Cerebellar cortex (tissue), 1 donor: Measurements from ENCODE around the gene LPO.

ENCODE experiments used
- DNase-seq: peaks from one replicate; pipeline ENCODE4 v3.0.0-alpha.2; 2015; ENCODE audit warnings: low spot score

LPO gene

DNA sequence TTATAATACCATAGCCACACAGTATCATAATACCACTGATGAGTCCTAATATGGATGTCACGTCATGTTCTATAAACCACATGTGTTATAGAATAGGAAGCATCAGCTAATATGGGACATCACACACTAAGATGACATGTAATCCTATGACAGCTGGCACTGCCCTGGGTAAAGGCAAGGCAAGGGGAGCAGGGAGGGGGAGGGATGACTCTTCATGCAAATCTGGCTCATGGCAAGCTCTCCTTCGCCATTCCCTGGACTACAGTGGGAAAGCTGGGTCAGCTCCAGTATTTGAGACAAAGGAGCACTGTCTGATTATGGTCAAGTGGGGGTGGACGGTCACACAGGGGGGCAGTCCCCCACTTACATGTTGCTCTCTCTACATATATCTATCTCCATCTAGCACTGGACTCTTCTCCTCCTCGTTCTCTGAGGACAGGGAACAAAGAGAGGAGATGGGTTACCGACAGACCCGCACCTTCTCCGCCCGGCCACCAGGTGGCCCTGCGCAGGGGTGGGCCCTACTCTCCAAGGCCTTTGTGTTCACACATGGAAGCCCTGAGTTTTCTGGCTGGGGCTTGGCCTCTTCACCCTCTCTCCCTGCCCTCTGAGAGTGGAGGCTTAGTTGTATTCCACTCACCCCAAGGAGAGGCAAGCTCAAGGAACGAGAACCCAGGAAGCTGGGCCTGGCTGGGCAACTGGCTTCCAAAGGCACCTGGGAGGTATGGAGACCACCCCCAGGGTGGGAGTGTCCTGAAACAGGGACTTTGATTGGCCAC is 65.8 kb downstream of the LPO start:
- peak; percentile 38 for DNase-seq

DNA sequence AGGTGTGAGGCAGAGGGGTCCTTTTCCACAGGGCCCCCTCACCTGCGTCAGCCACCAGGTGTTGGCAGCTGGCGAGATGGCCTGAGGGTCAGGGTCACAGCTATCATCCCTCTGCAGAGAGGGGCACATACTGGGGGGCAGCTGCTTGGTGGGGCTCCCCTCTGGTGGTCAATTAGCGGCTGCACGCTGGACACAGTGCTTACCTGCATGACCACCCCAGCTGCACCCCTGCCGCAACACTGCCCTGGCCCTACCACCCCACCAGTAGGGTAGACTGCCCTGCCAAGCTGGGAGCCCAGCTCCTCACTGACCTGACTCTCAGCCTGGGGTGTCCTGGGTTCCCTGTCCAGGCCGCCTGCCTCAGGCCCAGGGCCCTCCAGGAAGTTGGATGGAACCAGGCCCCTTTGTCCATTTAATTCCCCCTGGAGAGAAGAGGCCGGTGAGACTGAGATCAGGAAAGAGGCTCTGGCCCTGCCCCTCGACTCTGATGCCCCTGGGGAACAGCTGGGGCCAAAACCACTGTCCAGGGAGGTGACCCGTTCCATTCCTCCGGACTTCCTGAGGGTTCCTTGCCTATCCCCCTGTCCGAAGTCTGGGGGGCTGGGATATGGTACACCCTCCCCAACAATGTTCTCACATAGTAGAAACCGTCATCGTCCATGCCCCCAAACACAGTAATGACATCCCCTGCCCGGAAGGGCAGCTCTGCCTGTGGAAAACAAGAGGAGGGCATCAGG is 66.5 kb downstream of the LPO start:
- DNase-seq, result no peak

DNA sequence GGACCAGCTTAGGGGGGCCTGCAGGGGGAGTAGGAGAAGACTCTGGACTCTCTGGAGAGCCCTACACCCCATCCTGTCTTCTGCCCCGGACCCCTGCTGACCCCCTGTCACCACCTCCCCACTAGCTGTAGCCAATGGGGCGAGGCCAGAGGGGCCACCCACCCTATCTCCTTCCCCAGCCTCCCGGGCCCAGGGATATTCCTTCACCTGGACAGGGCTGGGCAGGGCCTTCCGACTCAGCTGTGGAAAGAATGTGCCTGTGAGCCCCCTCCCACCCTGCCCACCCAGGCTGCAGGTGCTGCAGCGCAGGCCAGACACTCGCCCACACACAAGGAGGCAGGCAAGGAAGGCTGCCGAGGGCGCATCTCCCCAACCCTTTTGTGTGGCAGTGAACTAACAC is 67.2 kb downstream of the LPO start:
- DNase-seq, result no peak

DNA sequence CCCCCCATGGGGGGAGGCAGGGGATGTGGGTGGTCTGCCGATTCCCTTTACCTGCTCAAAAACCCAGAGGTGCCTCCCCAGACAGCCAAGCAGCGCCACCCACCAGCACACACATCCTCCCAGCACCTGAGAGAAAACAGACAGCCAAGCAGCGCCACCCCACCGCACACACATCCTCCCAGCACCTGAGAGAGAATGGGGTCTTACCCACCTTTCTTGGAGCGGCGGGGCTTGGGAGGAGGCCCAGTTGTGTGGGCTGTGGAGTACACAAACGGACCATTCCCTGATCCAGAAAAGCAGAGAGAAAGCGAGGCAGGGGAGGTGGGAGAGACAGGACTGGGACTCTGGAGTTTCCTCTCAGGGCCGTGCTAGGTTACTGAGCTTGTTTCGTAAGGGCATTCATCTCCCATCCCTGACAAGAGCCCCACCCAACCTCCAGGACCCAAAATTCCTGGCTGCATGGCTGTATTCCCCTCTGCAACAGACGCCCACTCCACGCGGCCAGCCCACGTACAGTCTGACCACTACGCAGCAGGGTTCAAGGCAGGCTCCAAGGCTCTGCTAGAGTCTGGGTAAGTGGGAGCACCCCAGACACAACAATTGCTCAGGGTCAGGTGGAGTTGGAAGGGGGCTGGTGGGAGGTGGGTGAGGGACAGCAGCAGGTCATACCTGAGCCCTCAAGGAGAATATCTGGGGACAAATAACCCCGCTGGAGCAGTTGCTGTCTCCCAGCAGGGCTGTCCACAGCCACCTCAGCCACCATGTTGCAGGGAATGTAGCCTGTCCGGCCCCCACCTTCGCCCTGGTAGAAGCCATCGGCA is 68.0 kb downstream of the LPO start:
- no peak for DNase-seq

DNA sequence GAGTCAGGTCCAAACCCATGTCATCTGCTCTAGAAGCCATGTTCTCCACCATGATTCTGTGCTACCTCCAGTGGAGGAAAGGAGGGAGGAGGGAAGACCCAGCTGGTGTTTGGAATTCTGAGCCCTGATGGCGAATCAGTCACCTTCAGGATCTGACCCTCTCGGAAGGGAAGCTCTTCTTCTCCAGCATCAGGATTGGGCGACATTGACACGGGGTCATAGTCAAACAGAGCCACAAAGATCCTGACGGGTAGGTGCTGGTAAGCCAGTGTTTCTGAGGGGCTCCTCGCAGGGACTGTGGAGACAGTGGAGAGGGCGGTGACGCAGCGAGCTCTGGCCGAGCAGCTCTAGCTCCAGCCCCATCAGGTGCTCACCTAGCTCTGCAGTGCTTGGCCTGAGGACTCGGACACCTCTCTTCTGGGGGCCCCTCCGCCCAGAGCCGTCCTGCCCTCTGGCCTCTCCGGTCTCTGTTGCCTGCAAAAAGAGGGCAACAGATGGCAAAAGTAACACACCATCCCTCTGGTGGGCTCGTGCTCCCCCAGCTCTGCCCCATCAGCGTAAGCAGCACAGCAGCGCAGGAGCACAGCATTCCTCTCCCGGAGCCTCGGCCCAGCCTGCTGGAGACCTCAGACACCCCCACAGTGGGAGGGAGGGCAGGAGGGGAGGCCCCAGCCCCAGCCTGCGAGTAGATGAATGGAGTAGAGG is 69.2 kb downstream of the LPO start:
- DNase-seq, result no peak

DNA sequence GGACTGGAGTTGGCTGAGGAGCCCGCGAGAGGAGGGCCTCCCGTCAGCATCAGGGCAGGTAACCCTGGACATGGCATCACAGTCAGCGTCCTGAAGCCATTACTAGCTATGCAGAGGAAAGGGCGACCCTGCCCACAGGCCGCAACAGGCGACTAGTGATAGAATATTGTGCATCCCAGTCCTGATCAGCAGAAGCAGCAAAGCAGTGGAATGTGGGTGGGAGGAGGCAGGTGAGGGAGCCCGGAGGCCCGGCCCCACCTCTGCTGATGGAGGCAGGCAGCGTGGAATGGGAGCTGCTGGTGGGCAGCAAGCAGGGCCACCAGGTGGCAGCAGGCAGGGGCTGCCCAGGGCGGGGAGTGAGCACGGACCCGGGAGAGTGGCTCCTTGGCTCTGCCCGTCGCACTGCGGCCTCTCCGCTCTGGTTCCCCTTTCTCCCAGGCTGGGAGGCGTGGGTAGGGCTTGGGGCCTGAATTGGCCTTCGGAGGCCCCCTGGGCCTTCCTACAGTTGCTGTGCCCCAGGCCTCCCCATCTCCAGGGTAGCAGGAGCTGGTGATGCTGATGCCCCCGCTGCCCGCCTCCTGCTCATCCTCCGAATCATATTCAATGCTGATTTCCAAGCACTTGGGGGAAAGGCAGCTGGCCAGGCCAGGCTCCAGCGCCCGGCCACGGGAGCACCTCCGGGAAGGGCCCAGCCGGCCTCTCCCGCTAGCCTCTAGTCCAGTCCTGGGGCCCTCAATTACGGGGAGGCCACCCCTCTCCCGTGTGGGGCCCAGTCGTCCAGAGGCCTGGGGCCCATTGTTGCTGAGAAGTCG is 70.0 kb downstream of the LPO start:
- no peak for DNase-seq

DNA sequence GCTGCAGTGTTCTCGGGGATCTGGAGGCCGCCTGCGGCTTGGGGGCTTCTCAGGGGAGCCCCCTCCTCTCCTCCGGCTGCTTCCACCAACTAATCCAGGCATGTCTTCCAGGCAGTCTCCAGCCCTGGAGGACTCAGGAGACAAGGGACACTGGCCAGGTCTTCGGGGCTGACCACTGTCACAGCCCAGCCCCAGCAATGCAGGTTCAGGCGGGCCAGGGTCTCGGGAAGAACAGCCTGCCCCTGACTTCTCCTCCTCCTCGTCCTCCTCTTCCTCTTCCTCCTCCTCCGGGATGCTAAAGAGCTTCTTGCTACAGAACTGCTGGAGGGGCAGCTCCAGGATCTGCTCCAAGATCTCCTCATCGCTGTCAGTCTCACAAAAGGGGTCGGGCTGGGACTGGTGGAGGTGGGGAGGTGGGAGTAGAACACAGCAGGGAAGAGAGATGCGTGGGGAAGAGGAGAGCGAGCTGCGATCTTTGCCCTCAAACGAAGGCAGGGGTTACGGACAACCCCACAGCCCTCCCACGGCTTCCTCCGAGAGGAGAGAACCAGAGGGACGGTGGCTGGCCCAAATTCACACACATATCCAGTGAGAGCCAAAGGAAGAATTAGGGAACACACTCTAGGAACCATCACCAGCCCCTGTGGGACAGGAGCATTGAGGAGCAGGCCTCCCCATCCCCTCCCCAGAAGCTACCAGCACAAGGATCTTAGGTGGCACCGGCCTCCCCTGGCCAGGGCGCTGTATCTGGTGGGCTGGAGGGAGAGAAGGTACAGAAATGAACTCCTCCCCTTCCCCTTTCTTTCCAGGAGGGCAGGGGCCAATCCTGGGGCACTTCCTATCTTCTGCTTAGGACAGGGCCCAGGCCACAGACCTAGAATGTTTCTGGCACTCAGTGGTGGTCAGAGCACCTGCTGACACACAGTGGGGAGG is 70.9 kb downstream of the LPO start:
- no peak for DNase-seq

DNA sequence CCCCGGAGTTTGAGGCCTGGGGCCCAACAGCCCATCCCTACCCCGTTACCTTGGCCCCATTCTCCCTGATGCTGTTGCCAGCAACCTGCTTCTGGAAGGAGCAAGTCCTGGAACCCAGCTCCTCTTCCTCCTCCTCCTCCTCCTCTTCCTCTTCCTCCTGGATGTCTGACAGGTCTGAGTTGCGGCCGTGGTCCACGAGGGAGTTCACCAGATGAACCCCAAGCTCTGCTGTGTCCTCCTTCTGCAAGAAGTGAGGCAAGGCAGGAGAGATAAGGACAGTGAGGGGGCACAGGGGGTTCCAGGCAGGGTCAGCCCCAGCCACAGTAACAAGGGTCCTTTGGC is 71.5 kb downstream of the LPO start:
- no peak for DNase-seq

DNA sequence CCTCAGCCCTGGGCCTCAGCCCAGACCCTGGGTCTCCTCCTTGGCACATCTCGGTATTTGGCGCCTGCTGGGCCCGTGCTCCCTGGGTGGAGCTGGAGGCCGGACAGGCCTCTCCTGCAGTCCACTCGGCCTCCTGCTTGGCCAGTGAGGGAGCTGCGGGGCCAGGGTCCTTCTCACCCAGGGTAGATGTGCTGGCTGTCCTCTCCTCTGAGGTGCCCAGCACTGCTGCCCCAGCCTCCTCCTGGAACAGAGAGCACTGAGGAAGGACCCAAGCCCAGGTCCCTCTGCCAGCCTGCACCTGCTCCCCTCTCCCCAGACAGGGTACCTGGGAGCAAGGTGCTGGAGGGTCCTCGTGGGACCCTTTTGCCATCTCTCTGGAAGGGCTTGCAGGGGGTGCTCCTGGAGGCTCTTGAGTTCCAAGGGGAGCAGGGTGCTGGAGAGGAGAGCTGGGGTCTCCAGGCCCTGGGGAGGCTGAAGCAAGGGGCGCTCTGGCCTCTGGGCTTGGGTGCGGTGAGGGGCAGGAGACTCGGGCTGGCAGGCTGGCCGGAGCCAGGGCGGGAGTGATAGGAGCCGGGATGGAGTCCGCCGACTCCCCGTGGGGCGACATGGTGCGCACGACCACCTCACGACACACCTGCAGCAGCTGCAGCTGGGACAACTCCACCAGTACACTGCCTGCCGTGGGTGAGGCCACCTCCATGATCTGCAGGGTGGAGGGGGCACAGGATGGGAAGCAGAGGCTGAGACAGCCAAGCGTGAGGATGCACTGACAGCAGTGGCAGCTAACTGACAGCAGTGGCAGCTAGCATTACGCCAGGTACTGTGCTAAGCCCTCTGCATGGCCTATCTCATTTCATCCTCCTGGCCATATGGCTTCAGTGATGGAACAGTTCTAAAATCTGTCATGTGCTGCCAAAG is 72.4 kb downstream of the LPO start:
- peak; percentile 65 for DNase-seq

DNA sequence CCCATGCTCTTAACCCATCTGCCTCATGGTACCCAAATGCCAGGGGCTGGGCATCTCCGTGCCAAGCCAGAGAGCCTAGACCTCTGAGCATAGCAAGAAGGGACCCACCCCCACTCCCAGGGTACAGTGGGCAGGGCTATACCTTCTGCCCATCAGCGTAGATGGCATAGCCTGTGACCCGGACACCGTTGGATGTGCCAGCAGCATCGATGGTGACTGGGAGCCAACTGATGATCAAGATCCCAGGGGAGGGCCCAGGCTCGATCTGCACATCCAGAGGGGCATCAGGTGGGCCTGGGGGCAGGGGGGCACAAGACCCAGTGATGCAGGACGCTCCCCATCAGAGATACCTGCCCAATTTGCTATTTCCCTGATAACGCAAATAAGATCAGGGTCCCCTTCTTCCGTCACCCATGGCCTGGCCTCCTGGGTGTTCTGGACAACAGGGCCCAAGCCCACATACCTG is 73.1 kb downstream of the LPO start:
- DNase-seq, result no peak

DNA sequence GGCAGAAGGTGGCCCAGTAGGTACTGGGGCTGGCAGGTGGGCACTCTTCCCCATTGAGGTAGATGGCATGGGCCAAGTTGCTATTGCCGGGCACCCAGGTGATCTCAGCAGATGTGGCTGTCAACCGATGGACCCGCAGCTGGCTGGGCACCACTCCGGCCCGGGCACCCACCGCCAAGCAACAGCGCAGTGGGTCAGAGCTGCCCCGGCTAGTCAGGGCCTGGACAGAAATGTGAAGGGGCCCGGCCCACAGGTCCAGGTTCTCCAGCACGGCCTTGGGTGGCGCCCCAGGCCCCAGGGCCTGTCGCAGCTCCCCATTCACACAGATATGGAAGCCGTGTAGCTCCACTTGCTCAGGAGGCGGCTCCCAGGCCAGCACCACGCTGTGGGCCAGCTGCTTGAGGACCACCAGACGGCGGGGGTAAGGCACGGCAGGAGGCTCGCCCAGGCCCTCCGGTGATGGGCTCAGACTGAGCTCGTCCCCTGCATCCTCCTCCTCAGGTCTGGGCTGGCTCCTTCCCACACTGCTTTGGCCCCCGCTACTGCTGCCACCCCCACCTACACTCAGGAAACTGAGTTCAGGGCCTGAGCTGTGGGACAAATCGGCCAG is 73.7 kb downstream of the LPO start:
- no peak for DNase-seq

DNA sequence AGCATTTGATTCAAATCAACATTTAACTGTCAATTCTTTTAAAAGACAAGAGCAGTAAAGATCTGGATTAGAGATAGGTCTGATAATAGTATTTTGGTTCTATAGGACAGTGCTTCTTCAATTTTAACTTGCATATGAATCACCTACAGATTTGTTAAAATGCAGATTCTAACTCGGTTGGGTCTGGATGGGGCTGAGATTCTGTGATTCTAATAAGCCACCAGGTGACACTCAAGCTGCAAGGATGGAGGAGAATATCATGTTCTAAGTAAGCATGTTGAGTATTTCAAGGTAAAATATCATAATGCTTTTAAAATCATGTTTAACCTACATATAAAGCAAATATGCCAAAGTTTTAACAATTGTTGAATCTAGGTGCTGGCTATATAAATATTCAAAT is 74.4 kb downstream of the LPO start:
- no peak for DNase-seq

DNA sequence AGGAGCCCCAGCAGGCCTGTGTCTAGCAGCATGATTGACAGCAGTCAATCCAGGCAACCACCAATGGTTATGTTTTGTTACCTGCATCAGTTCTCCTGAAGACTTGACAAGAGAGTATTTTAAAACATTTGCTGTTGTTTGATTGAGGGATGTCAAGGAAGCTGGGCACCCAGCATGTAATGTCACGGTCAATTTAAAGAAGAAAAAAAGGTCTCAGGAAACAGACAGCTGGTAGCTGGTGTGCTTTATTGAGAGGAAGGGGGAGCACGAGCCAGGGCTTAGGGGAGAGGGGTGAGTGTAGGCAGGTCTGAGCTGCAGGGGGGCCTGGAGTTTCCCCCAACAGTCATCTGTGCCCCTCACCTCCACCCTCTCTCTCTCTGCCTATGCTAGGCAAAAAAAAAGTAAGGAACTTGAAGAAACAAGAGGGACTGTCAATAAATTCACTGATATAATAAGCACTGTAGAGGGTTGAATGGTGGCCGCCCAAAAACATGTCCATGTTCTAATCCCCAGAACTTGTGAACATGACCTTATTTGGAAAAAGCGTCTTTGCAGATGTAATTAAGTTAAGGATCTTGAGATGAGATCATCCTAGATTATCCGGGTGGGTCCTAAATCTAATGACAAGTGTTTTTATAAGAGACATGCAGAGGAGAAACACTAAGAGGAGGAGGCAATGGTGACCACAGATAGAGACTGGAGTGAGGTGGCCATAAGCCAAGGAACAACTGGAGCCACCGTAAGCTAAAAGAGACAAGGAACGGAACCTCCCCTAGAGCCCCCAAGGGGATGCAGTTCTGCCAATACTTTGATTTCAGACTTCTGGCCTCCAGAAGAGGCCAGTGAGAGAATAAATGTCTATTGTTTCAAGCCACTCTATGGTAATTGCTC is 75.7 kb downstream of the LPO start:
- DNase-seq, result no peak

DNA sequence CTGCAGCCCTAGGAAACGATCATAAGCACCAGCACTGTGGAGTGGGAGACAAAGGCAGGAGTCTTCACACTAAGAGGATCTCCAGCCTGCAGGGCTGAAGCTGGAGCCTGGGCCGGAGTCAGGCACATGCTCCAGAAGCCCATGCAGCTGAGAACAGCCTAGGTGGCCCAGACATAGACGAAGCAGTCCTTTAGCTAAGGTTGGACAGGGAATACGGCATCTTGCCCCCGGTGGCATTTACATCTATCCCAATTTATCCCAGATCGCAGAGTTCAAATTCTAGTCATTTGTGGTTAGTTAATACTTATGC is 76.3 kb downstream of the LPO start:
- DNase-seq, result no peak

DNA sequence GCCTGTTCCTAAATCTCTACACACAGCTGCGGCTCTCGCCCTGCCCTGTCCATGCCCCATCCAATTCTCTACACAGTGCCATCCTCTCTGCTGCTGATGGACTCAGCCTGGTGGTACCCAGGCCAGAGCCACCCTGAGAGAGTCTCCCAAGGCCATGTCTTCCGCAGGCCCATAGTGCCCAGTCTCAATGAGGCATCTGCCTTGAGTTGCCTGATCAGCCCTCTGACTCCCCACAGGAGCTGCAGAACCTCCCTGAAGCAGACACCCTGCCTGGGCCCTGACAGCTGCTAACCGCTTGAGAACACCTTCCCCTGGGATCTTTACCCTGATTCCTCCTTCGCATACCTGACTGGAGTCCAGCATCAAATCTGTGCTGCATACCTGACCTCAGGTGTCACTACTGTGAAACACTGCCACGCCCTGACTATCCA is 76.9 kb downstream of the LPO start:
- no peak for DNase-seq

DNA sequence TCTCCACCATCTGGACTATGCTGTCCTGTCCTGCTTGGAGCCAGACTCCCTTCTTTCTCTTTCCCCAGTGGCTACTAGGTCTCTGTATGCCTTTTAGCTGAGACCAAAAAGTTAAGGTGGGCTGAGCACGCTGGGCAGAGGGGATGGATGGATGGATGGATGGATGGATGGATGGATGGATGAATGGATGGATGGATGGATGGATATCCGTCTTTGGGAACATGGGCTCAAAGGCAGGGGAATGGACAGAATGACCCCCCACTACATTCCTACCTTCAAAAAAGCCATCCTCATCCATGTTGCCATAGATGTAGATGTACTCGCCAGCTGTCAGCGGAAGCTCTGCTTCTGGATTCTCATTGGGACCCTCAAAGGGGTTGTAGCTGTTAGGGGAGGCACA is 77.4 kb downstream of the LPO start:
- DNase-seq, result no peak

DNA sequence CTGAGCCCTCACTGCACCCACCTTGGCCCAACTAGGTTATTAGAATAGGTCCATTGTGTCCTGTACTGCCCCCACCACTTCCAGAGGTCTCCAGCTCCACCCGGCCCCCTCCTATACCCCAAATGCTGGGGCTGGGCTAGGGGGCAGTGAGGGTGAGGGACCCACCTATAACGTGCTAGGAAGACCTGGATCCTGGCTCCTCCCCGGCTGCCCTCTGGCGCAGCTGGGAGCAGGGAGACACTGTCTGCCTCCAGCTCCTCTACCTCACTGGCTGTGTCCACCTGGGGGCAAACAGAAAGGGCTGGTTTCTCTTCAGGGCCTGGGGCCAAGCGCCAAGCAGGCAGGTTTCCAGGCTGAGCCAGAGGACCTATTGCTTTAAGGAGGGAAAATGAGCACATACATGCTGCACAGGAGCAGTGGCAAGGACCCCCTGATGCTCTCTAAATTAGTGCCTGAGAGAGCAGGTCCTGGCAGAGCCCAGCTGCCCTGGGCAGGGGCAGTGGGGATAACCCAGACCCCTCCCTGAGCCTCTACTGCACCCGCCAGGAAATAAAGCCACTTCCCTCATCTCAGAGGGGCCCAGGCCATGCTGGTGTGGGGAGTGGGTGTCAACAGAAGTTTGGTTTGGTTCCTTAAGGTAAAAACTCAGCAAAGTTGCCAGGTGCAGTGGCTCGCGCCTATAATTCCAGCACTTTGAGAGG is 78.0 kb downstream of the LPO start:
- DNase-seq, result no peak
